Breast epithelium (tissue), 3 donors: ENCODE data around the gene ATG2B.

ENCODE experiments used
- CTCF ChIP-seq, 3 donors: fragments of 450-650 bp; IDR thresholded peaks; one replicate each; pipeline ENCODE4 v1.5.1; 2016 to 2017; ENCODE audit warnings: antibody characterized with exemption in 3 of 3, mild to moderate bottlenecking in 3 of 3, moderate library complexity in 3 of 3
- POLR2AphosphoS5 ChIP-seq, 3 donors: sonication (generic); formaldehyde crosslinking; IDR thresholded peaks; one replicate each; pipeline ENCODE4 v1.6.1; 2017; ENCODE audit warnings: antibody characterized with exemption in 3 of 3

- TF ChIP-seq POLR2AphosphoS5 (IDR thresholded peaks at IDR 0.05) (no peak), CTCF (IDR thresholded peaks at IDR 0.05) (no peak)
Observed at GRCh38 chr14:96393071-96393691, 30.0 kb upstream of the ATG2B start.
